Germinal center (tissue), 1 donor: ENCODE measurements around the gene GPD2.
"Not testable (repeated sequence)": the region's sequence is repeated elsewhere in the genome, so short reads cannot be mapped to it uniquely, and the experiment has no call there.

ENCODE experiments used
- DNase-seq: peaks from one replicate; pipeline ENCODE4 v3.0.0; 2012; ENCODE audit warnings: mixed read lengths, low spot score

The GPD2 gene

DNA sequence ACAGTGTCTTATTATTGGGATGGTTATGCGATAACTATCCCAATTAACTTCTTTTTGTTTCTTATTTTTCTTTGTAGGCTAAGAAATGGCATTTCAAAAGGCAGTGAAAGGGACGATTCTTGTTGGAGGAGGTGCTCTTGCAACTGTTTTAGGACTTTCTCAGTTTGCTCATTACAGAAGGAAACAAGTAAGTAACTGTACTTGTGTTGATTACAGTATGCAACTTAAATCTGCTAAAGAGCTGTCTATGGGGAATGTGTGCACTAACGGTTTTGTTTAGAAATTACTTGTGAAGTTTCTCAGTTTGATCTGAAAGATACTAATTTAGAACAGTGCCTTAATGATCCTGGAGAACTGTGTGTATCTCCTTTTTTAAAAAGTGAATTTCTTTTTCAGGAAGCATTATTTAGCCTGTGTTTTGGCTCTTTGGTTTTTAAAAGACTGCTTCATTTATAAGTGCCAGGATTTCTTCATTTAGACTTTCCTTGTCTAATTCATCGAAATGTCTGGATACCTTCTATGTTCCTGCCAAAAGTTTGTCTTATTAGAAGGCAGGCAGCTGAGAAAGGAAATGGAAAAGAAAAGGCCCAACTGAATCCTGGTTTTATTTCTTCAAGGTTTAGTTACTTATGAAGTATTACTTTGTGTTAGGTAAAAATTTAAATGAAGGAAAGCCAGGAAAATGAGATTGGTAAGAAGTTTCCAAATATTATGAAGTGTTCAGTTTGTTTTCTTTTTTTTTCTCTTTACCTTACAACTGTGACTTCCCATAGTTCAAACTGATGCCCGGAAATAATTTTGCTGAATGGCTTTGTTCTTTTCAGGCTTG, 40.1 kb downstream of the GPD2 start:
- no peak for DNase-seq

DNA sequence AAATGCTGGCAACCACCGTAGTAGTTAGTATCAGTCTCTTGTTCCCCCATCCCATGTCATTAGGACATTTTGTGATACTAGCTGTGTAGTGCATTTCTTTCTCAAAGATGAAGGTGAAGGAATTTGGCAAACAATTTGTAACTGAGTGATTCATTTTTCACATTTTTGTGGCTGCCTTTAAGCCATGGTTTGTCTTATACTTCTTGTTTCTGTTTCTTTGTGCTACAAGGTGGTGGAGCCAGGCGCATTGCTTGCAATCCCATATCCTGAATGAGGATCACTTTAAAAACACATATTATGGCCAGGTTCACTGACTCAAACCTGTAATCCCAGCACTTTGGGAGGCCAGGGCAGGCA, 40.6 kb downstream of the GPD2 start:
- DNase-seq: no peak

DNA sequence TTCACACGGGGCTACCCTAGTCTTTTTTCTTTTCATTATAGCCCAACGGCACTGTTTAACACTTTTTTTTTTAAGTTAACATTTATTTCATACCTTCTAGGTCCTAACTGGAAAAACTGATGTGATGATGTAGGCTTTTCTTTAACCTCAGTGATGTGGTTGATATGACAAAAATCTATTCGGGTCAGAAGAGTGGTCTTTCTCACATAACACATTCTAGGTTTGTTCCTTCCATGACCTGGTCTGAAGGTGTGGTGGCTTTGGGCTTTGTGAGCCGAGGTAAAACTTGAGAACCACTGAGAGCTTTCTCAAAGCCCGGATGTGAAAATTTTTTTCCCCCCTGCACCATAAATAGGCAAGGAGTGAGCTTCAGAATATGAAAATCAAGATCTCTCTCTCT, 44.2 kb downstream of the GPD2 start:
- DNase-seq: no peak

DNA sequence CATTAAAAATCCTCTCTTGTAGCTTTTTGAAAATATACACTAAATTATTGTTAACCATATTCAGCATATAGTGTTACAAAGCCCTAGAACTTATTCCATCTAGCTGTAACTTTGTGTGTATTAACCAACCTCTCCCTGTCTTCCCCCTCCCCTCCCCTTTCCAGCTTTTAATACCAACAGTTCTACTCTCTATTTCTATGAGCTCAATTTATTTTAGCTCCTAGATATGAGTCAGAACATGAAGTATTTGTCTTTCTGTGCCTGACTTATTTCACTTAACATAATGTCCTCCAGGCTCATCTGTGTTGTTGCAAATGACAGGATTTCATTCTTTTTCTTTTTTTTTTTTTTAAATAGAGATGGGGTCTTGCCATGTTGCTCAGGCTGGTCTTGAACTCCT, 45.1 kb downstream of the GPD2 start:
- no peak for DNase-seq

DNA sequence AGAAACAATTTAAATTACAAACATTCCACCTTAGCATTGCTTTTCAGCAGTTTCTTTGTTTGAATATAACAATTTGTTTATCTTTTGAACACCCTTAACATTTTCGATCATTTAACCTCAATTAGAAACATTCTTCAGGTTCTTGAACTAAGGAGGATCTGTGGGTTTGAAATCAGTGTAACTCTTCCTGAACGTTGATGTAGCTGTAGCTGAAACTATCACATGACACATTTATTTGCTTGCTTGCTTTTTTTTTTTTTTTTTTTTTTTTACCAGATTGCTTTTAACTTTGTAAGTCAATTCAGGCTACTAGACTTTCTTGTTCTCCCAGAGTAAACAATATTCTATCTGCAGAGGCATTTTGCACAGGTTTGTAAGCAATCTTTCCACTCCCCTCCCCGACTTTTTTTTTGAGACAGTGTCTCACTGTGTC, 47.6 kb downstream of the GPD2 start:
- DNase-seq: no peak

DNA sequence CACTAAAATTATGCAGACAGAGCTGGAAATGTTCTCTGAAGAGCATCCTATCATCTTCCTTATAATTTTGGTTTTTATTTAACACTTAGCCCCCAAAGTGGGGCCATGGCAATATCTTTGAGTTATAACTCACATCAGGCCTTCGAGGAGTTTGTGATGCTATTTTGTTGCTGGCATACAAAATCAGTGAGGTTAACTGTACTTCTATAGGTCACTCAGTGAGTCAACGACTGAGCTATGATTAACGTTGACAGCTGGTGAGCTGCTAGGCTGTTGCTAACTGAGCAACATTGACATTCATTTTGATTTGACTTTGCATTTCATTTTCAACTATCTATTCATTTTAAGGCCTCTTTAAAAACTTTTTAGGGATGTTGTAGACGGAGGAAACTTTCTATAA, 50.0 kb downstream of the GPD2 start:
- DNase-seq: no peak

DNA sequence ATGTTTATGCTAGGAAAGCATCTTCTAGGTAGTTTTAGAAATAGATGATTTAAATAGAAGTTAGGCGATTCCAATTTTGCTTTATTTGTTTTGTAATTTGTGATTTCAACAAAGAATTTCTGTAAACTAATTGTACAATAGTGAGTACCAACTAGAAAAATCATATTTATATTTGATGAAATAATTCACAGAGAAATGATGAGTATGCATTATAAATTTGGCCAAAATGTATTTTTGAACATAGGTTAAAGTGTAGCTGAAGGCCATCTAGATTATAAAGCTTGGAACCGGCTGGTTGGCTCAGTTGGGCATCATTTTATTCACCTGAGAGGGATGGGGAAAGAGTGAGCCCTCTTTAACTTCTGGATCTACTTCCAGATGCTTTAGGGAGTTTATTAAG, 50.4 kb downstream of the GPD2 start:
- DNase-seq: no peak

DNA sequence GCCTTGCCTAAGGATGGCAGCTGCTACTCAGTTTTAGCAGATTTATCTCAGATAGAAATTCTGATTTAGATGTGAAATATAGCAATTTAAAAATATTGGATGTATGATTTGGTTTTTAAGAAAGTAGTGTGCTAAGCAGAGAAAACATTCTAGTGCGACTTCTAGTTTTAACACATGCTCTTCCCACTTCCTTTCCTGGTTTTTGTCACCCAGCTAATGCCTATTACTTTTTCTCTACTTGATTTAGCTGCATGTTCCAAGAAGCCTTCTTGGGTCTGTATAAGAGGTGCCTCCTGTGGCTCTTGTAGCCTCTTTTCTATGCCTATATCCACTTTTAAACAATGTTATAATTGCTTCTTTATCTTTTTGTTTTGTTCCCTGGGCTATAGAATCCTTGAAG, 53.0 kb downstream of the GPD2 start:
- DNase-seq: no peak

DNA sequence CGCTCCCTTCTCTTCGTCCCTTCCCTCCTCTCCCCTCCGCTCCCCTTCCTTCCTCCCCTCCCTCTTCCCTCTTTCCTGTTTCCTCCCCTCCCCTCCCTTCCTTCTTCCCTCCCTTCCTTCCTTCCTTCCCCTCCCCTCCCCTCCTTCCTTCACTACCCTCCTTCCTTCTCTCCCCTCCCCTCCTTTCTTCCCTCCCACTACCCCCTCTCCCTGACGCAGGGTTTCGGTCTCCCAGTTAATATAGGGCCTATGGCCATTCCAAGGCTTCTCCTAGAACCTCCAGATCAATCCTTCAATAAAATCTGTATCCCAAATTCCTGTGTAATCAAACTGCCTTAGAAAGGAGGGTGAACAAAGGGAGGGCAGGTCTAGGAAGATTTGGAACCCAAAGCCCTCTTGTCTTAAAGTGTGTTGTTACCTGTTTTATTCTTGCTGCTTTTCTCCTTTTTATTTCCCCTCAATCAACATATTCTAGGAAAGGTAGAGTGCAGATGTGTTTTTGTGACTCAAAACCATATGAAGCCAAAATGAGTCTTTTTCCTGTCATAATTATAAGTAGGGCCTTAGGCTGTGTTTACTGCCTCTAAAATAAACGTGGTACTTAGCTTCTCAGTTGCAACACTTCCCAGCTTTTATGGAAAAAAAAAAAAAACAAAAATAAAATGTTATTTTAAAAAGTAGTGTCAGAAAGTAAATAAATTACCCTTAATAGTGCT, 53.7 kb downstream of the GPD2 start:
- DNase-seq: no peak

DNA sequence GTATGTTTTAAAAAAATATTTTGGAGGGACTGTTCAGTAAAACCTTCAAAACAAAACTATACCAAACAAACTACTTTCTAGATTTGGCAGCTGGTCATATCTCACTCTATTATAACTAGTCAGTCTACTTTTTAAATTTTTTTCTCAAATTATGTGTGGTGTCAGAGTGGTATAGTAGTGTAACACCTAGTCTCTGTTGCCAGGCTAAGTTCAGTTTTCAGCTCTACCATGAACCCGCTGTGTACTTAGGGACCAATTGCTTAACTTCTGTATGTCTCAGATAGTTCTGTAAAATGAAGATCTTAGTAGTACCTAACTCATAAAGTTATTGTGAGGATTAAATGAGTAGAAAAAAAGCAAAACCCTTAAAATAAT, 54.3 kb downstream of the GPD2 start:
- DNase-seq: no peak

DNA sequence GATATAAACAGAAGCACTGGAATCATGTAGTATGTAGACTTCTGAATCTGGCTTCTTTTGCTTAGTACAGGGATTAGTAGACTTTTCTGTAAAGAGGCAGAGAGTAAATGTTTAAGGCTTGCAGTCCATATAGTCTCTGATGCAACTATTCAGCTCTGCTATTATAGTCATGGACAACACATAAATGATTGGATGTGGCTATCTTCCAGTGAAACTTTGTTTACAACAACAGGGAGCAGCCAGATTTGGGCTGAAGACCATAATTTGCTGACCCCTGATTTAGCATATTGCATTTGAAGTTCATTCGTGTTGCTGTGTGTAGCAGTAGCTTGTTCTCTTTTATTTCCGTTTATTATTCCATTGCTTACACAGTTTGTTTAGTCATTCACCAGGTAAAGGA, 55.0 kb downstream of the GPD2 start:
- no peak for DNase-seq

DNA sequence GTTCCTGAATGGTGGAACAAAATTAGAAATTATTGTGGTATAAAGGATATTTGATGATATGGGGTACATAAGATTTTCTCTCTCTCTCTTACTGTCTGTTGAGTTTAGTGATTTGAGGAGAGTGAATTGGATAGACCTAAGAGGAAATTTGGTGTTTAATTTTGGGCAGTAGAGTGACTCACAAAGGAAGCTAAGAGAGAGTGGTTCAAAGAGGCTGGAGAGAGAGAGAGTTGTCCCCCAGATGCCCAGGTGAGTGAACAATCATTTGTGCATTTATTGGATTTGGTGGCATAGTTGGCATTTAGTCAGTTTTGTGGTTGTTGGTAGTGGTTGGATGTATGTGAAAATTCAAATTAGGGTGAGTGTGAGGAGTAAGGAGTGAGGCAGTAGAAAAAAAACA, 56.8 kb downstream of the GPD2 start:
- DNase-seq: no peak

DNA sequence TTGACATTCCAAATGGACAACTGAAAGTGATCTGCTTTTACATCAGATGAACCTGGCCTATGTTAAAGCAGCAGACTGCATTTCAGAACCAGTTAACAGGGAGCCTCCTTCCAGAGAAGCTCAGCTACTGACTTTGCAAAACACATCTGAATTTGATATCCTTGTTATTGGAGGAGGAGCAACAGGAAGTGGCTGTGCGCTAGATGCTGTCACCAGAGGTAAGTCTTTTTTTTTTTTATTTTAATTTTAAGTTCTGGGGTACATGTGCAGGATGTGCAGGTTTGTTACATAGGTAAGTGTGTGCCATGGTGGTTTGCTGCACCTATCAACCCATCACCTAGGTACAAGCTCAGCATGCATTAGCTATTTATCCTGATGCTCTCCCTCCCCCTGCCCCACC, 59.8 kb downstream of the GPD2 start:
- not testable (repeated sequence) for DNase-seq

DNA sequence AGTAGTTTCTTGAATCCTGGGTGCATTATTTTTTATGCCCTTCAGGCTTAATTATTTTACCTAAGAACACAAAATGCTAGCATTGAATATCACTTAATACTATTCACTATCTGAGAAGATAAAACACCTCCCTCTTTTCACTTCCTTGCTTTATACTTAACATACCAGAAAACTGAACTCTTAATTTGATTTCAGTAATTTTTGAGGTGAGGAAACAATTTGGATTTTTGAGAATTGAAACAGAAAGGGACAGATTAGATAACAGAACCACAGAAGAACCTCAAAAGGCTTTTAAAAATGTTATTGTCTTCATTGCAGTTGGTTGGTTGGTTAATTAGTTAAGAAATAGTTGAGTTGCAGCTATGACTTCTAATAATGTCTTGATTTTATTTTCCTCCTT, 69.5 kb downstream of the GPD2 start:
- DNase-seq: no peak

DNA sequence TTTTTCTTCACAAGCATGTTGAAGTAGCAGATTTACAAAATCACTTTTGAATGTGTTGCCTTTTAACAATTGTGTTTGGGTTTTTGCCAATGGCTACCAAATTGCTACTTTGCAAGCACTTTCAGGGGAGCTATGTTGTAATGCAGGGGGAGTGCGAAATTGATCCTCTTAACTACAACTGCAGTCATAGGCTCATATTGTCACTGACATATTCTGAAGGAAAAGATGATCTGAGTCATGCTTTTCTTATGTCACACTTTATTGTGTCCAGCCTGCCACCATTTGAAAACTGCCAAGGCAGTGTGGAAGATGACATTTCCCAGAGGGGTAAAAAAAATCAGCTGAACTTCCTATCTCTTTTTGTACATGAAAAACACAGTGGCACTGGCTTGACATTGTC, 74.9 kb downstream of the GPD2 start:
- no peak for DNase-seq

DNA sequence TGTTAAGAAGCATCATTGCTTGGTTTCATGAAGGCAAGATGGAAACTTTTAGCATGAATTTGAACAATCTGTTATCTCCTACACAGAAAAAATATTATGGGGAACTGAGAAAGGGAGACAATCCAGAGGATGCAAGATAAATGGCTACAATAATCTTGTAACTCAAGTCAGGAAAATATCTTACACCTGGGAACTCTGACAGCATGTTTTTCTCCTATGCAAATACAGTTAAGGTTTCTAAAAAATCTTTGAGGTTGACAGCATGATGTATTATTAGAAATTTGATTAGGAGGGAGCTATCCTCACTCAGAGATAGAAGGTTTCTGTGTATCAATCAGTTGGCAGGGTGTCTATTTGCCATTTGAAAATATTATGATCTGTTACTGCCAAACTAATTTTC, 75.6 kb downstream of the GPD2 start:
- no peak for DNase-seq

DNA sequence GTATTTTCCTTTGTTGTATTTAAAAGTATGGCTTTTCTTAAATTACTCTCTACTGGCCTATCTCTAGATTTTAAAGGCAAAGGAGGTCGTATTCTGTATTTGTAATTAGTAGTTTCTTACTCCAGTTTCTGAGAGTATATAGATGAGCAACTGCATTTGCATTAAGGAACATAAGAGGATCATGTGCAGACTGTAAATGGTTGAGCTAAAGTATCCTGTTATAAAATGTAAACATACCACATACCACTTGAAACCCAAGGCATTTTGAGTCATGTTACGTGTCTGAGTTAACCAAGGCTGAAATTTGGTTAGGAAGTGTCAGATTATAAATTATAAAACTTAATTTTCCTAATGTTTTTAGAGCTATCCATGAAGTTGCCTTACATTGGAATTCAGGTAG, 76.3 kb downstream of the GPD2 start:
- DNase-seq: no peak

DNA sequence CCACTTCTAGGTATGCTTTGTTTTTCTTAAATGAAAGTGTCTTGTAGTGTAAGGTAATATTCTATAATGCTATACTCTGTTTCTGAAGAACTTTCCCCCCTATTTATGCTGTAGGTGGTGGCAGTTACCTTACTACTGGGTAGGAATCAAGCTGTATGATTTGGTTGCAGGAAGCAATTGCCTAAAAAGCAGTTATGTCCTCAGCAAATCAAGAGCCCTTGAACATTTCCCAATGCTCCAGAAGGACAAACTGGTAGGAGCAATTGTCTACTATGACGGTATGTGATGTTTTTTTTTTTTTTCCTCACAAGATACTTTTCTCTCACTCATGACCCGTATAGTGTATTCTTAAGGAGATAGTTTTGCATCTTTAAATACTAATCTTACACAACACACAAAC, 77.0 kb downstream of the GPD2 start:
- no peak for DNase-seq

DNA sequence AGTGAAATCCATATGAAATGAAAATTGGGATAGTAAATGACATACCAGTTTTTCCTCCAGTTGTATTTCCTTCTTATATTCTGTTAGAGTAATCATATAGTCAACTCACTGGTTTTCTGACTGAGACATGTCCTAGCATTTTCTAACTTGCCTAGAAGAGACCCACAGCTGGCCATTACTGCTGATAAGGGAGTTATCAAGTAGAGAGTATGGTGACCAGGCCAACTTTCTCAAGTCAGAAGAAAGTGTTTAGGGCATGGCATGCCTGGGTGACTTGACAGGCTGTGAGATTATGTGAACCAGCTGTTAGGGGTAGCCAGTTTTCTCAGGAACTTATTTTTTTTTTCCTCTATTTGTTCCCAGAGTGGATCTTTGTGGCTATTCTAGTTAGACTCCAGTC, 81.2 kb downstream of the GPD2 start:
- DNase-seq: no peak

DNA sequence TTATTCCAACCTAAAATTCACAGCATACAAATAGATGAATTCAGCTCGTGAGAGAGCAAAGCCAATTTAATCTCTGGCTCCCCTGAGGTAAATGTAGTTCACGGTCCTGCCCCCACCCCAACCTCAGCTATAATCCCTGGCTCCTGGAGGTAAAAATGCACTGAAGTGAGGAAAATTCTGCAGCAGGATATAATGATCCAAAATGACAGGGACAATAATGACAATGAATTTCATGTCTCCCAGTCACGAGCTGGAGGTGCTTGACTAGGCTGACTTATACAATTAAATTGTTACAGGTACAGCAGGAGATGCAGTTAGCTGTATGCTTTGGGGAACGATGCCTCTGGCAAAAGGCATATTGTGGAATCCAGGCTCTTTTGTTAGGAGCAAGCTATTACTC, 82.0 kb downstream of the GPD2 start:
- DNase-seq: no peak

DNA sequence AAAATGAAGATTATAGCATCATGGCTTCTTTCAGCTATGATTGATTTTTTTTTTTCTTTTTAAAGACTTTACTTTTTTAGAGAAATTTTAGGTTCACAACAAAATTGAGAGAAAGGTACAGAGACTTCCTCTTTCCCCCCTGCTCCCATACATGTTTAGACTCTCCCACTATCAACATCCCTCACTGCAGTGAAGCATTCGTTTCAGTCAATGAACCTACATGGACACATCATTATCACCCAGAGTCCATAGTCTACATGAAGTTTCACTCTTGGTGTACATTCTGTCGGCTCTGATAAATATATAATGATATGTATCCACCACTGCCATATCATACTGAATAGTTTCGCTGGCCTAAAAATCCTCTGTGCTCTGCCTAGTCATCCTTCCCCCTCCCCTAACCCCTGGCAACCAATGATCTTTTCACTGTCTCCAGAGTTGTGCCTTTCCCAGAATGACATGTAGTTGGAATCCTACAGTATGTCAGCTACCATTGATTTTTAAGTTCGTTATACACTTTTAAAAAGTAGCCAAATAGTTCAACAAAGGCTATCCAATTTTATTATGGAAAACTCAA, 86.8 kb downstream of the GPD2 start:
- DNase-seq: no peak

DNA sequence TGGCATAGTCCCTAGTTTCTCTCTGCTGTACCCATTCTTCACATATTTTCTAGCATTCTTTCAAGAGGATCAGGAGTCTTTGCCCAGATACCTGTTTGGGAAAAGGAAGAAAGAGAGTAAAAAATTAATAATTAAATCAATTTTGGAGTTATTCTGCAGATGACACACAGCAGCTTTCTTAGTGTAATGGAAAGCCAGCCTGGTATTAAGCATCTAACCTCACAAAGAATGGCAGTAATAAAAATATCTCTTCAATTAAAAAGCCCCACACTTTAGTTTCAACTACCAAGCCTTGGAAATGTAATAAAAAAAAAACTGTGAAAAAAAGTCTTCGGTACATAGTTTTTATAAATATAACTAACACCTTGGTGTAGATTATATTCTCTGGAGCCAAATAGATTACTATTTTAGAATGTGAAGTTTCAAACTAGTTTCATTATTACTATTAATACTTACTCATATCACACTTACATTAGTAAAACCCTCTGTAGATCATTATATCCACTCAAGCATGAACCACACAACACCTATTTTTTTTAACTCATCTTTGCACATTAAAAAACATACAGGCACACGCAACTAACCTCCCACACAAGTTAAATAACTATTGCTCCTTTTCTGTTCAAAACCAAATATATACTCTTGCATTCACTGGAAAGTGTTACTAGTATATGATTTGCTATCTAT, 90.9 kb downstream of the GPD2 start:
- peak; percentile 15 for DNase-seq

DNA sequence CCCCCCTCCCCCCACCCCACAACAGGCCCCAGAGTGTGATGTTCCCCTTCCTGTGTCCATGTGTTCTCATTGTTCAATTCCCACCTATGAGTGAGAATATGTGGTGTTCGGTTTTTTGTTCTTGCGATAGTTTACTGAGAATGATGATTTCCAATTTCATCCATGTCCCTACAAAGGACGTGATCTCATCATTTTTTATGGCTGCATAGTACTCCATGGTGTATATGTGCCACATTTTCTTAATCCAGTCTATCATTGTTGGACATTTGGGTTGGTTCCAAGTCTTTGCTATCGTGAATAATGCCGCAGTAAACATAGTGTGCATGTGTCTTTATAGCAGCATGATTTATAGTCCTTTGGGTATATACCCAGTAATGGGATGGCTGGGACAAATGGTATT, 92.4 kb downstream of the GPD2 start:
- DNase-seq: not testable (repeated sequence)
